HG03469 (cell line): ENCODE data around the gene ELMOD1.

Source experiments
- ATAC-seq: cut with Tn5 transposase; IDR thresholded peaks from one replicate; pipeline ENCODE4 v1.9.1; 2021; ENCODE audit warnings: mild to moderate bottlenecking, moderate library complexity, moderate number of reproducible peaks; ENCODE audit not compliant: unreplicated experiment

ELMOD1 gene

GRCh38 chr11:107583629-107584195 lies 7.2 kb upstream of the ELMOD1 start:
- ATAC-seq = no peak

GRCh38 chr11:107587306-107587979 lies 3.5 kb upstream of the ELMOD1 start:
- no peak for ATAC-seq

DNA sequence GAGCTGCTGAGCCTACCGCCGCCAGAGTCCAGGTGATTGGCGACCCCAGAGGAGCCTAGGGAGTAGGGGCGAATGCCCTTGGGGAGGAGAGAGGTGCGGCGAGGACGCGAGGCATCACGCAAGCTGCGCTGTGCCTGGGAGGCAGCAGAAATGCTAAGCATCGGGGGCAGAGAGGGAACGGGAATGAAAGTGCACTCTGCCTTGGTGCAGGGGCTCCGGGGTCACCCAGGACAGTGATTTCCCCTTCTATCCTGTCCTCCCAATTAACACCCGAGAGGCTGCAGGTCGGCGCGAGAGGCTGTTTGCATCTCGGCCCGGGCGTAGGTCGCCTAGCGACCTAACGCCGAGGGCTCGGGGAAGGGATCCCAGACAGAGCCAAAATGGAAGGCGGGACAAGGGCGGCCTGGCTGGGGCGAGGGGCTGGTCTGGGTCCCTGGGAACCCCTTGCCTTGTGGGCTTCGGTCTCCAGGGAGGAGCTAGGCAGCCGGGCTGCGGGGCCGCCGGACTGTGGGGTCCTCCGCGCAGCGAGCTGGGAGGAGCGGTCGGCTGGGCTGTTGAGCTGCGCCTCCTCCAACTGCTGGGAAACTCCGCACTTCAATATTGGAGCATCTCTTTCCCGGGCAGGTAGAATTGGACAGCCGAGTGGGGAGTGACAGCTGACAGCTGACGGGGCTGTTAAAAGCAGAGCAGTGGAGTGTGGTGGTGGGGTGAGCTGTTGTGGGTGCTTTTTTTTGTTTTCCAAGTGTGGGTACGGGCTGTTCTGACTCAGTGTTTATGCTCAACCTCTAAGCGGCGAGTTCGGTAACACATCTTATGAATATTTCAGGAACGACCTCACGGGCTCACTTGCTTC lies 657 bp downstream of the ELMOD1 start:
- ATAC-seq = no peak

DNA sequence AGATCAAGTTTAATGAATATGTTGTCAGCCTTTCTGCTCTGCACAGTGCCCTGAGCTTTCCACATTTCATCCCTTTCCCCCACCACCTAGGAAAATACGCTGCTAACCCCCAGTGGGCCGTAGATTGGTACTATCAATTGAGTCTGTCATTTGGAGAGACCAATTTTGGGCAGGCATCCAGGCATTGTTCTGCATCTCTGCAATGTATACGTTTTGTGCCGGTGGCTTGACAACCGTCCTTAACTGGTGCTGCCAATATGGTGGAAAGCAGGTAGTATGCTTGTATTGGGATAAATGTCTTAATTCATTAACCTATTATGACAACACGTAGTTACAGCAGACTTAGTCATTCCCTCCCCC lies 1.3 kb downstream of the ELMOD1 start:
- ATAC-seq = no peak

DNA sequence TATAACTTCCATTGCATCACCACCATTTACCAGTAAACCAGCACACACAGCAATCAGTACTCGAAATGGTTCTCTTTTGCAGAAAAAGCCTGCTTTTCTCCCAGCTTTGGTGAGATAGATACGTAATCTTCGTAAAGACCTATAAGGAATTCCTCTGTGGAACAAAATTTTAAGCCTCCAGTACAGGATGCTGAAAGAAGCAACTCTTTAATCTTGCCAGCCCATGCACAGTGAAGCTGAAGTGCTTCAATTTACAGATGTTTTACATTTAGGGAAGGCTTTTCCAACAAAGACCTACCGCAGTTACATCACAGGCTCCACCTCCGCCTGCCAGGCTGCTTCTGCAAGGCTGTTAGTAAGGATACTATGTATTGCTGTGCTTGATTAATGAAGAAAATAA lies 1.9 kb downstream of the ELMOD1 start:
- ATAC-seq = no peak

DNA sequence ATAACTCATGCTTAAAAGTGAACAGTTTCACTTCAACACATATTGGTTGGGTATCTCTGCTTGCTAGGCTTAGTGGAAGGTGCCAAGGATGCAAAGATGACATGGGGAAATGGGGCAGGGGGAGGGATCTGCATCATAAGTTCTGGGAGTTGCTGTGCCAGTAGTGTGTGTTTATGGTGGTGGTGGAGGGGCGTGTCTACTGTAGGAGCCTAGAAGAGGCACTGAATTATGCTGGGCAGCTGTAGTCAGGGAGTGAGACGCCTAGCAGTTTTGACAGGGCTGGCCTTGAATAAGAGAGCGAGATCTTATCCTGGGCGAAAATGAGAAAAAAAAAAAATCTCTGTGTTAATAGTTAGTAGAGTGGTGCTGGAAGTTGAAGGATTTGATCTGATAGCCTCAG lies 3.0 kb downstream of the ELMOD1 start:
- ATAC-seq = no peak

DNA sequence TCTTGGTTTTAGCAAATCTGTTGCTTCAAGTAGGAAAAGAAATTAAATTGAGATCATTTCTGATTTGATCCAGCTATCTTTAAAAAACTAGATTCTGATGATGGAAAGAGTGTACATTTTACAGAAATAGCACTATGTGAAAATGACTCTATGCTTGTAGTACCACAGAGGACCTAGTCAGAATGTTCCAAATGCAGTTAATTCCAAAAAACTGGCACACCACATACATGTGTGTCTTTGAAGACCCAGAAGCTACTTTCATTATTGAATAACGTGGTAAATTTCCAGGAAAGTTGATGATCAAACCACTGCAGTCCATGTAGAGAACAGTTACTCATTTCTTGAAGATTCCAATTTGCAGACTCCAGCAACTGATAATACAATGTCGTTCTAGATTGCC lies 3.8 kb downstream of the ELMOD1 start:
- ATAC-seq = no peak

GRCh38 chr11:107598225-107599139 lies 7.5 kb downstream of the ELMOD1 start:
- ATAC-seq = no peak

DNA sequence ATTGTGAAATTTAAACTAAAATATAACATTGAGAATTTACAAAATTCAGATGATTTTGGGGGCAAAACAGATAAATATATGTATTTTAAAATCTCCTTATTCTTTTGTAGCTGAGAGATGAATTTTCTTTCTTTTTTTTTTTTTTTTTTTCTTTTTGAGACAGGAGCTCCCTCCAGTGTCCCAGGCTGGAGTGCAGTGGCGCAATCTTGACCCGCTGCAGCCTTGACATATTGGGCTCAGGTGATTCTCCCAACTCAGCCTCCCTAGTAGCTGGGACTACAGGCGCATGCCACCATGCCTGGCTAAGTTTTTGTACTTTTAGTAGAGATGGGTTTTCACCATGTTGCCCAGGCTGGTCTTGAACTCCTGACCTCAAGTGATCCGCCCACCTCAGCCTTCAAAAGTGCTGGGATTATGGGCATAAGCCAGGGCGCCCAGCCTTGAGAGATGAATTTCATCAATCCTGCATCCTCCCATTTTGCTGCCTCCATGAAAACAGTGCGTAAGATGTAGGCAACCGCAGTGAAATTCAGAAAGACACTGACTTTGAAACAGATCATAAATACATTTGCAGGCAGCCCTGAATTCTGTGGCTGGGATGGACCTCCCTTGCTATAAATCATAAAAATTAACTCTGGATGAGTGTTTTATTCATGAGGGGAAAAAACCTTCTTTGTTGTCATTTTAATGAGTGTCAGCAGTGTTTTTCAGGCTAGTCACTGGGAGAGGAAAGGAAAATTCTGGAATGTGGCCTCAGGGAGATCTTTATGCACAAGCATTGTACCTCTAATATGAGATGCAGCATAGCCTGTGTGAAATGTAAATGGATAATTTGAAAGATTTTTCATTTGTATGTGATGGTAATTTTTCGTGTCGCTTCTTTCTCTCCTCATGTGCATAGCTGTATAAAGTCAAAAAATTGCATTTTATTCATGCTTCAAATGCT lies 14.4 kb downstream of the ELMOD1 start:
- no peak for ATAC-seq

- no peak for ATAC-seq
Measured at GRCh38 chr11:107606141-107606540, 15.2 kb downstream of the ELMOD1 start.

DNA sequence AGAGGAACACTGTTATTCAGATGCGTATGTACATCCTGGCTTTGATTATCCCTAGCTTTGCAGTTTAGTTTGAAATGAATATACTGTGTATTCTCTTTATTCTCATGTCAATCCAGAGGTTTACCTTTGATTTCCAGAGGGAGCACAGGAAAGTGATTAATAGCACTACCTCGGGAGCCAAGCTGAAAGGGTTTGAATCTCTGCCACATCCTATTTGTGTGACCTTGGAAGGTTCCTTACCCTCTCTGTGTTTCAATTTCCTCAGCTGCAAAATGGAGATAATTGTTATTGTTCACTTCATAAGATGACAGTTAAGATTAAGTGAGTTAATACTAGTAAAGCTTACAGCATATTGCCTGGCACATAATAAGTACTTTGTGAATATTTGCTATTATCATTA lies 17.9 kb downstream of the ELMOD1 start:
- no peak for ATAC-seq

- ATAC-seq = no peak
Measured at GRCh38 chr11:107609400-107610218, 18.7 kb downstream of the ELMOD1 start.

GRCh38 chr11:107612445-107612844 lies 21.5 kb downstream of the ELMOD1 start:
- no peak for ATAC-seq

DNA sequence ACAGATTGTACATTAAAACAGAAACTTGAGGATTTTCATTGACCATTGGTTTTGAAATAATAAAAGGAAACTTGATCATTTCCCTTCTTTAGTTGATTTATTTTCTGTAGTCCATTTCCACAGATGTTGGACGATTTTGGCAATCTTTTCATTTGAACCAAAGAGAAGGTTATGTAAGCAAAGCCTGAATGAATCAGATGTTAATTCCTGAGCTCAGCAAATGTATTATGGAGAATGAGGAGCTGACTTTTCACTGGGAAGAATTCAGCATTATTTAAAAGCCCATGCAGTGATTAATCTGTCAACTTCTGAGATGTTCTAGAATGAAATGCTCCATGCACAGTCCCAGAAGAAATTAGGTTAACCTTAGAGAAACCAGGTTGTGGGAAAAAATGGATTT lies 29.0 kb downstream of the ELMOD1 start:
- ATAC-seq = no peak

GRCh38 chr11:107621081-107621480 lies 30.1 kb downstream of the ELMOD1 start:
- ATAC-seq = no peak

- ATAC-seq = no peak
Measured at GRCh38 chr11:107623183-107623582, 32.2 kb downstream of the ELMOD1 start.

DNA sequence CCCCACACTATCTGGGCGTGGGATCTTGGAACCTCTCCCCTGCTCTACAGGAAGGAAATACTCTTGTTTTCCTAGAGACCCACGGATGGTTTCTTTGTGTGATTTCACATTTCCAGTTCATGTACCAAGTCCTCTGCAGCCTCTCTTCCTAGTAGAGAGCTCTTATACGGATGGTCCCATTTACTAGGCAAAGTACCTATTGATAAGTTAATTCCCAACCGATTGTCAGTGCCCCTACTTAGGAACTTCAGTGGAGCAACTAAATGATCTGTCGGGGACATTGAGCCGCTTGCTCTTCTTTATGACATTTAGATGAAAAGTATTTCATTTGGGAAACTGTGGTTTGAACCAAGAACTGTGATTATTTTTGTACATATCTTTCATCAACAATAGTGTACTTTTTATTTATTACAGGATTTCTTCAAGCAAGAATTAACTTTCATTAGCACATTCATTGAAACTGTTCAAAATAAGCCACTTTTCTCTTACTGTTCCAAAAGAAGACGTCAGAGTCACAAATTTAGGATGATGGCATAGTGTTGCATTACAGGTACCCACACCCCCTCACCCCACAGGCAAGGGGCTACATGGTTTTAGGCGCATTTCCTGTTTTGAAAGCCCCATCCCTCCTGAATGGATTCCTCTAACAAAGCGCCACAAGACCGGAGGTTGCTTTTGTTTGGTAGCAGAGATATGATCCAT lies 34.2 kb downstream of the ELMOD1 start:
- ATAC-seq = no peak

- no peak for ATAC-seq
Measured at GRCh38 chr11:107625685-107625989, 34.7 kb downstream of the ELMOD1 start.

DNA sequence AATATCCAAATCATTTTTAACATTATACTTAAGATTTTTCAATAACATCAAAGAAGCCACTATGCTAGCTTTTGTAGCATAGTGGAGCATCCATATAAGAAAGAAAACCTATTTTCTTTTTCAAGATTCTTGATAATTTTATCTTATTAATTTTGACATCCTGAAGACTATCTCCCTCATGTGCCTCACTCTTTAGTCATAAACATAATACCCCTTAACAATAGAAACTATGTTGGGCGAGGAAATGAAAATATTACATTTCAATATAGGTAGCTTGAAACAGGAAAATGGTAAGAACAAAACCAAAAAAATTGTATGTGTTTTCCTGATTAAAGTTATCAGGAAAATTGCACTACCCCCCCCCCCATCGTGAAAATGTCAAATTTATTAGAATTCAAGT lies 40.1 kb downstream of the ELMOD1 start:
- no peak for ATAC-seq
